GM21367 (cell line): ENCODE data around the gene POU5F2.

ENCODE experiments used
- ATAC-seq: cut with Tn5 transposase; IDR thresholded peaks from one replicate; pipeline ENCODE4 v1.9.1; 2021; ENCODE audit not compliant: unreplicated experiment

POU5F2 gene, protein sequence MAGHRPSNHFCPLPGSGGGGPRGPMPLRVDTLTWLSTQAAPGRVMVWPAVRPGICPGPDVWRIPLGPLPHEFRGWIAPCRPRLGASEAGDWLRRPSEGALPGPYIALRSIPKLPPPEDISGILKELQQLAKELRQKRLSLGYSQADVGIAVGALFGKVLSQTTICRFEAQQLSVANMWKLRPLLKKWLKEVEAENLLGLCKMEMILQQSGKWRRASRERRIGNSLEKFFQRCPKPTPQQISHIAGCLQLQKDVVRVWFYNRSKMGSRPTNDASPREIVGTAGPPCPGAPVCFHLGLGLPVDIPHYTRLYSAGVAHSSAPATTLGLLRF

DNA sequence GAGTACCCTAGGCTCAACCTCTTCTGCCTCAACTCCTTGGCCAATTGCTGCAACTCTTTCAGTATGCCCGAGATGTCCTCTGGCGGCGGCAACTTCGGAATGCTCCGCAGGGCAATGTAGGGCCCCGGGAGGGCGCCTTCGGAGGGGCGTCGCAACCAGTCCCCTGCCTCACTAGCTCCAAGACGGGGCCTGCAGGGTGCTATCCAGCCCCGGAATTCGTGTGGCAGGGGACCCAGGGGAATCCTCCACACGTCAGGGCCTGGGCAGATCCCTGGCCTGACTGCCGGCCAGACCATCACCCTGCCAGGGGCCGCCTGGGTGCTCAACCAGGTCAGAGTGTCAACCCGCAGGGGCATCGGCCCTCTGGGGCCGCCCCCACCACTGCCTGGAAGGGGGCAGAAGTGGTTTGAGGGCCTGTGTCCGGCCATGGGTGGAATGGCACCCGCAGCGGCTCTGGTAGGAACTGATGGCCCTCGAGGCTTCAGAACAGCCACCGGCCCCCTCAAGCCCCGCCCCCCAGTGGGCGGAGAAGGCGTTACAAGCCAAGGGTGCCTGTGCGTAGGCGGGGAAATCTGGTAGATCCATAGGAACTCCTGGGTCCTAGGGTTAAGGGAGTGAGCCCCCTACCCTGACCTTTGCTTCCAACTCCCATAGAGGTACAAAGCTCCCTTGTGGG lies at the start of gene POU5F2:
TSS of gene POU5F2 (minus strand) at position 465 of the 676 bp plus-strand sequence. CDS start at position 428, 37 bp downstream.
- ATAC-seq = no peak

DNA sequence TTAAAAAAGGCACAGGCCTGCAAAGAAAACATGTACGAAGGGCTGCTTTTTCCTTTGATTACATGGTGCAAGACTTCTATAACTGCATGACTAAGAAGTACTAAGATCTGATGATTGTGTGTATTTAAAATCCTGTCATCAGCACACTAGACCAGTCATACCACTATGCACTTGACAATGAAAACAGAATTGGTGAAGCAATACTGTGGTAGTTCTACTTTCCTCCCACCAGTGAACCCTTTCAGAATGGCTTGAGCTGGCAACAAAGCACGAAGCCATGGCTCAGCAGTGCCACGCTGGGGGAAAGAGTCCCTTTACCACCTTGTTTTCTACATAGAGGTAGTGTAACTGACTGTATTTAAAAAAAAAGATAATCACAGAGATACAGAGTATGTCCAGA lies 49.0 kb upstream of the POU5F2 start:
- no peak for ATAC-seq

DNA sequence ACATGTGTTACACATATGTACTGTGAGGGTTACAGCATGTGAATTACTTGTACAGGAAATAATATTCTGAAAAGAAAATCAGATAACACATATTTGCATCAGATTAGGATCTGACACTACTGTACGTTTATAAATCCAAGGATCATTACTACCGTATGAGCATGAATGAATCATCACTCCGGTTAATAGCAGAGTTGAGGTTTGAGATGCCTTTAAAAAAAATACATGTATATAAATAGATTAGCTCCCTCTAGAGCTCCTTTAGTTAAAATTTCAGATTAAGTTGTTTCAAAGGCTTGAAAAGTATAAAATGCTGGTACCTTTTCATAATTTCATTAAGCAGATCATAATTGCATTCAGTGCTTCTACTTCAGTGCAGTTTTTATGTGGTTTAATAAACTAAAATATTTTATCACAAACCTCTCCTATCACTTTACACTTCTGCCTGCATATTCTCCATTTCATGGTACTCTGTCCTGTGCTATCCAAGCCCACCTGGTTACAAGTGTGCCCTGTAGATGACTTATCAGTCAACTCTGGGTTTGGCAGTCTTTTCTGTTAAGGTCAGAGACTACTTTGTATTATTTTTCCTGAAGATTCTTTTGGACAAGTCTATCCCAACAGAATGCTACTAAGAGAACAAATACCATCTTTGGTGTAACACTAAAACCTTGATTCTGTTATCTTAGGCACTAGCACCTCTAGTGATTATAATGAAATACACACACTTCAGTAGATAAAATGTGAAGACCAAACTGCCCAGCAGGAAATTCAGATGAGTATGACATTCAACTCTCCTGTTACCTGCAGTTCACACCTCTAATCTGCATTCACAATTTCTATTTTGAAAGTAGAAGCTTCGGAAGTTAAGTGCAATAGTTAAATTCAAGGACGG lies 48.0 kb upstream of the POU5F2 start:
- ATAC-seq = no peak

DNA sequence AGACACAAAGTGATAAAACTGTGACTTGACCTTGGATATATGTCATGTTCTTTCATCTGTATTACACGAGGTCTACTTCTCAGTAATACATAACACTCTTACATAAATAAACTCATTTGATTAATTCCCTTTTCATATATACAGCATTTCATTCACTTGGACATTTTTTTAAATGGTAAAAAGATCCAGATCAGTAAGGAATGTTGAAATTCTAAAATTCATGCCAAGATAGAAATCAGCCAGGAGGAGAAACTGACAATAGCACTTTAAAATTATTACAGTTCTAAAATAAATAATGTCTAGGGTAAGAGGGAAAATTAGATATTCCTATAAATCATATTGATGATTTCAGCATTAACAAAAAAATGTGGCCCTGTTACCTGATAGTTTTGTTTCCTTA lies 46.2 kb upstream of the POU5F2 start:
- ATAC-seq = no peak

DNA sequence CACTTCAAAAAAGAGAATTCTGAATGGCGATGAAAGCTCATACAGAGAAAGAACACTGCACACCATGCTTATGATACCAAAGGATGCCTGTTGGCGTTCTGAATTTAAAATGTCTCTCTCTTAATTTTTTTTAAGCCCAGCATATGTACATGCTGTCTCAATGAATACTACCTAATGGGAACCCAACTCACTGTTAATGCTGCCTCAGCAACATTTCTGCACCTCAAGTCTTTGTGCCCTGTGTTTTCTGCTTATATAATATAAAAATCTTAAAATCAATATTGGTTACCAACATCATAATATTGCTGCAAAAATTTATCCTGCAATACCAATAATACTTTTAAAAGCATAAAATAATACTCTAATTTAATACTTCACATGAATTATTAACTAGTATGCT lies 44.1 kb upstream of the POU5F2 start:
- no peak for ATAC-seq

DNA sequence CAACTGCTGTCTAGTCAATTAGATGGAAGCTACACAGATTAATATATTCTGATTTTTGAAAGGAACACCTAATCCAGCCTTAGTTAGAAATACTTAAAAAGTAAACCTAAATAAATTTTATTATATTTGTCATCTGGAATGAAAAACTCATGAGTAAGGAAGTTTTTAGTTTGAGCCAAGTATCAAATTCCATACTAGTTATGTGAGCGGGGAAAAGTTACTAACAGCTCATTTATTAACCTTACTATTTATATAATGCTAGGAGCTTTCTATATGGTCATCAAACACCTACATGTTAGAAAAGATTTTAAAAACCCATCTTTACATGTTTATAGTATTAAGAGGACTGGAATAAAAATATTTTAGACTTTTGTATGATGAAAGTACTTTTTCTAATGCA lies 41.6 kb upstream of the POU5F2 start:
- ATAC-seq = no peak

DNA sequence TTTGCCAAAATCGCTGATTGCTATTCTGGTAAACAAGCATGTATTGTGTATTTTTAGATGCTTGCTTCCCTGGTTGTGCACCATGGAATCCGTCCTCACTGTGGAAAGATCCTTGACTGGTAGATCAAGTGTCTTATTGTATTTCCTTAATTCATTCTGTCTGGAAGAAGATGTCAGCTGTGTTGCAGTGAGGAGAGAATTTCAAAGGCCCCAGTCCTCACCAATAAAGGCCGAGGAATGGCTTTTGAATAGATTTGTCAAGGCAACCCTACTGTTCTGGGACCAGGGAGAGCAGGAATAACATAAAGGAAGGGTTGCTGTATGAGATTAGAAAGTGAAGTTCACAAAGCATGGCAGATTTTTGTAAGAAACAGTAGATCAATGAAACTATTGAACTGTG lies 36.2 kb upstream of the POU5F2 start:
- no peak for ATAC-seq

DNA sequence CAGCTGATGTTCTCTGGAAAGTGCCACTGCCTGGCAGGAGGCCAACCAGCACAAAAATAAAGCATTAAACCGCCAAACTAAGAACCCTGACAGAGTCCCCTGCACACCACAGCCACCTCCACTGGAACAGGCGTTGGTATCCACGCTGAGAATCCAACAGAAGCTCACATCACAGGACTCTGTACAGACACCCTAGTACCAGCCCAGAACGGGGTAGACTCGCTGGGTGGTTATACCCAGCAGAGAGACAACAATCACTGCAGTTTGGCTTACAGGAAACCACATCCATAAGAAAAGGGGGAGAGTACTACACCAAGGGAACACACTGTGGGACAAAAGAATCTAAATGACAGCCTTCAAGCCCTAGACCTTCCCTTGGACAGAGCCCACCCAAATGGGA lies 15.0 kb upstream of the POU5F2 start:
- no peak for ATAC-seq

DNA sequence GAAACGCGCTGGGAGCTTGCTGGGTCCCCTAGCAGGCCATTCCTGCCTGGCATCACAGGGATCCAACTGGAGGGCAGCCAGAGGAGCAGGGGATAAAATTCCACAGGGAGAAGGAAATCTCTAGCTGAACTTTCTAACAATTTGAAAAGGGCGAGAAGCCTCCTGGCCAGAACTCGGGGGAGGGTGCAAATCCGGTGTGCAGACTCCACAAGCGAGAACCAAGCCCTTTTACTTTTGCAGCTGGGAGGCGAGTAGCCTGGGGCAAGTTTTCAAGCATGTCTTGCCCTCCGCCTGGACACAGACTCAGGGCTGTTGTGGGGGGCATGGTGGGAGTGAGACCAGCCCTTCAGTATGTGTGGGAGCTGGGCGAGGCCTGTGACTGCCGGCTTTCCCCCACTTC lies 14.3 kb upstream of the POU5F2 start:
- no peak for ATAC-seq

DNA sequence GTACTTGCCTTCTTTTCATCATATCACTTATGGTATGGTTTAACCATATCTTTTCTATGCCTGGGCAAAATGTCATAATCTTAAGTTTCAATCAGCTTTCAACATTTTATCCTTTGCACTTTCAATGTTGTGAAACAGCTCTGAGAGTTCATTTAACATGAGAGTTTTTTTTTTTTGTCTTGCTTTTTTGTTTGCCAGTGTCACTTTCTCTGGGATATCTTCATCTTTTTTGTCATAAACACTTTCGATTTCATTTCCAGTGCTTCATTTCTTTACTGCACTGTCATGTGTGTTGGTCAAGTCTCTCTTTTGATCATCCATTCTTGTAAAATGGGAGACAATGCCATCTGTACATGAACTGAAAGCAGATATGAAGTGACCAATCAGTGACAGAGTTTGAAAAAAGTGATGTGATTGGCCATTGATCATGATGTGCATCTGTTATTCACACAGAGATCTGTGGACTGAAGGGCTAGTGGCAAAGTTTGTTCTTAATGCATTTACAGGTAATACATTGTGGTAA lies 7.5 kb upstream of the POU5F2 start:
- no peak for ATAC-seq

DNA sequence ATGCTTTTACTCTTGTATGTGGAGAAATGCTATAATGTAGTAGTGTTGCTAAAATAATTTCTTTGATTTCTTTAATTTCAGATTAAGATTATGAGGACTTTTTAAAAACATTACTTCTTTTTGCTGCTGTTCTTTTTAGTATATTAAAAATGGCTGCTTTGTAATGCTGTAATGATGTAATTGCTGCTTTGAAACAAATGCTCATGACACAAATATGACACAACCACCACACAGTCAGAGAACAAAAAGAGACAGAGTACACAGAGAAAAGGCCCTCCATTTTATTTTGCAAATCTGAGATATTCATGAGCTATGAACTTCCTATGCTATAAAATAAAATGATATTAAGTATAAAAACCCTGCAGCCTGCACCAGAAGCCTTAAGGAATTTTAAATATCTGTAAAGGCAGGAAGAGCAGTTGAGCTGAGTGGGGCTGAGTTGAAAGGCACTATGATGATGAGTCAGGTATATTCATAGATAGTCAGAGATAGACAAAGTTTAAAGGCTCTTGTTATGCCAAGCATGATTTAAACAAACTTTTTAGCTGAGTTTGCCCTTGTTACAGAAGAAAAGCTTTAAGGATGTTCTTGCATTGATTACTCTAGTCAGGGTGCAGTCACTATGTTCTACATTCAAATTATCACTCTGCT lies 5.1 kb upstream of the POU5F2 start:
- ATAC-seq = no peak

DNA sequence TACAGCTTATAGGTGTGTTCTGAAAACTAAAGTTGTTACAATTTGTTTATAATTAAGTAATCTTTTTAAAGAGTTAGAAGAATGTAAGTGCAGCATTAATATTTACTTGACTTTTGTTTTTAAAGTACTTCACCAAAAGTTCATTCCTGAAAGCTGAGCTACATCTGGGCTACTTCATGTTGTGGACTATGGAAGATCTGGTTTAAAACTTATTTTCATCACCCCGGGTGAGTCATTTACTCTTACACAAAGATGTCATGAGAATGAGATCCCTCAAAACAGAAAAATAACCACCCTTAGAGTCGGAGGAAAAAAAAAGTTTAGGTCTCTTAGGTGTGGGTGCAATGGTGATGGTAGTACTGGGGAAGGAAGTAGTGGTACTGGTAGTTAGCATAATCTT lies 5.1 kb downstream of the POU5F2 start:
- no peak for ATAC-seq

DNA sequence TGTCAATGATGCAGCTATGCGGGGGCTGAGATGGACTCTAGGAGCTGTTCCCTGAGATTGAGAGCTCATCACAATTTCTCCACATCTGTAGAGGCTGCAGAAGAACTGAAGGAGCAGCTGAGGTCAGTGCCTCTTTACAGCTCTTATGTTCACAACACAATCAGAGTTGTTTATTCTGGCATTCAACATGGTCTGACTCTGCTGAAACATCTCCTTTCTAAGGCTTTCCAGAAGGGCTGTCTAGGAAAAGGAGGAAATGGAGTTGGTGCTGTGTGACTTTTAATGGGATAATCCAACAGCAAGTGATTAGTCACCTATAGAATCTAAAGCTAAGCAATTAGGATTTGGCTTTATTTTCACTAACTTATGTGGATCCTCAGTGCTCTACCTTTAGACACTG lies 6.0 kb downstream of the POU5F2 start:
- no peak for ATAC-seq

DNA sequence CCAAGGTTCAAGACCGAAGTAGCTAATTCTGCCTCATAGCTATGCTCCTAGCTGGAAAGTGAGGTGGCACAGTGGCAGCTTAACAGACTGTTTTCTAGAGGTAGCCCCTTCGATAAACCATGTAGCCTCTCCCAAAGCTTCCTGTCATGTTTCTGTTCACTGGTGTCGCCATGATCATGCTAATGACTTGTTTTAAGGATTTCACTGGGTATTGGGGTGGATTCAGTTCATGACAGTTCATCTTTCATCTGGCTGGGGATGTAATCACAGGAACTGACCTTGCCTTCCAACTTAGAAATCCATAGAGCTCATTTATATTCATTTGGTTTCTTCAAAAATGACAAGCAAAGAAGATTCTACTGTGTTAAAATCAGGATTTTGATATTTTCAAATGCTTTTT lies 9.4 kb downstream of the POU5F2 start:
- no peak for ATAC-seq

DNA sequence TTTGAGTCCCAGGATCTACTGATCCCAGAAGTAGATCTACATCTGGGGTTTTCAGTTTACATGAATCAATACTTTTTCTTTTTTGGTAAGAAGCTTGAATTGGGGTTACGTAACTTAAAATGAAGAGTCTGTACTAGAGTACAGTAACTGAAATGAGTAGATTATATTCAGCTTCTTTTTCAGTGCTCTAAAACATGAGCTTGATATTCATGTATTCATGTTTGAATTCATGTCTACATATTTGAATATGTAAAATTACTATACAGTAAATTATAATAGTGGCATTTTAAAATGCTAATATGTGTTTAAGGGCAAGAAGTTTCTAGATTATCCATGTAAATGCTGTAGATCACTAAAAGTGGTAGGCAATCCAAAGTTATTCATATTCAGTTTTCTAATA lies 14.8 kb downstream of the POU5F2 start:
- no peak for ATAC-seq

DNA sequence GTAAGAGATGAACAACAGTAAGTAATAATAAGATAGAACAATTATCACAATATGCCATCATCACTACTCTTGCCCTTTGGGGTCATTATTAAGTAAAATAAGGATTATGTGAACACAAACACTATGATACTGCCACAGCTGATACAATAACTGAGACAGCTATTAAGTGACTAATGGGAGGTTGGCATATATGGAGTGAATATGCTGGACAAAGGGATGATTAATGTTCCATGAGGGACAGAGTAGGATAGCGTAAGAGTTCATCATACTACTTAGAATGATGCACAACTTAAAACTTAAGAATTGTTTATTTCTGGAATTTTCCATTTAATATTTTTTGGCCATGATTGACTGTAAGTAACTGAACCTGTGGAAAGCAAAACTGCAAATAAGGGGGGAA lies 16.6 kb downstream of the POU5F2 start:
- ATAC-seq = no peak

DNA sequence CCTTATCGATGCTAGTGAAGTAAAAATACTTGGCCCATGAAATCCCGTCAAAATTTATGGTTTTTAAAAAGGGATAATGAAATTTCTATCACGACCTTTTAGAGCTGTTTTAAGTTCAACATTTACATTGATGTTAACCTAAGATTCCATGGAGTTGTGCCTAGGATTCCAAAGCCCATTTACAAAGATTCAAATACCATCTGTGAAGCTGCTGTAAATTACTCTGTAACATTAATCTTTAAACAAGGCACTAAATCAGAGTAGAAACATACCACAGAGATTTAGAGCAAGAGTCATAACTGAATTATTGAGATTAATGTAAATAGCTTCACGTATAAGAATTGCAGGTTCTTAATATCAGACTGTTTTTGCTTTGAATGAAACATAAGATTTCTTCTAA lies 17.7 kb downstream of the POU5F2 start:
- ATAC-seq = no peak

DNA sequence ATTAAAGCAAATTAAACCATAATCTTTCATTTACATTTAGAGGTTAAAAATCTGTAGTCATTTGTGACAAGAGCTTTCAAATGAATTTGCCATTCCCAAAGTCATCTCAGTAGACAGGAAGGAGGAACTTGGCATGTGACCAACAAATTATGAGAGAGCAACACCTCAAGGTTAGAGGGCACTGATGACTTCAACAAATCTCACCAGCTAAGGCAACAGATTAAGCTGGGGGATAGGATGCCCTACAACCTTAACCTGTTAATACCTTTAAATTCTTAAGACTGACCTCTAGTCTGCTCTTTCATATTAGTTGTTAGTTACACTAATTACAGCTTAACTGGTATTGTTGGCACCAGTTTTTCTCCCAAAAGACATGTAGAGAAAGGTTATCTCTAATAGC lies 18.4 kb downstream of the POU5F2 start:
- ATAC-seq = no peak

DNA sequence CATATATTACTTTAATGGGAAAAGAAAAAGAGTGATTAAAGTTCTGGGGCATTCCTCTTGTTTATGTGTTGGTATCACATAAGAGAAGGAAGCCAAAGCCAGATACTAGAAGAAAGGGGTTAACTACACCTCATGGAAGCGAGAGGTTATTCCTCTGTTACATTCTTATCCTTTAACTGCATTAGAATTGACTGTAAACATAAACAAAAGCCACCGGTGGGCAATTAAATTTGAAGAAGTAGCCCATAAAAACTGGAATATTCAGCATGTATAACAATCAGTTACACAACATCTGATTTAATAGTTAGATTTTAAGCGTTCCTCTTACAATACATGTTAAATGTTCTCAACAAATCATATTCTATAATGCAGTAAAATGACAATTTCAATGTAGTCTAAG lies 18.8 kb downstream of the POU5F2 start:
- no peak for ATAC-seq

DNA sequence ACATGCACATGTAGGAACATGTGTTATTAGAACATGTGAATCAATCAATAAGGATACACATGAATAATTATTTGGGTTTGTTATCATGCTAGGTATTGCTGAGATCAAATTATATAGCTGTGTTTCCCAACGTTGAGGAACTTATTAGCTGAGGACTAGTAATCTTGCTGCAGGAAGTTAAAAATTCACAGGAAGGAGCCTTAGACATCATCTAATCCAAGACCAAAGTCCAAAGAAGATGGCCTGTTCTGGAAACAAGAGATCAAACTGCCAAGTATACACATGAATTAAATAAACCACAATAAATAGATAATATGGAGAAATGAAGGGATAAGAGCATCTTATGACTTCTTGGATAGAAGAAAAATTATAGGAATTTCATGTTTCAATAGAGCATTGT lies 19.9 kb downstream of the POU5F2 start:
- ATAC-seq = no peak

DNA sequence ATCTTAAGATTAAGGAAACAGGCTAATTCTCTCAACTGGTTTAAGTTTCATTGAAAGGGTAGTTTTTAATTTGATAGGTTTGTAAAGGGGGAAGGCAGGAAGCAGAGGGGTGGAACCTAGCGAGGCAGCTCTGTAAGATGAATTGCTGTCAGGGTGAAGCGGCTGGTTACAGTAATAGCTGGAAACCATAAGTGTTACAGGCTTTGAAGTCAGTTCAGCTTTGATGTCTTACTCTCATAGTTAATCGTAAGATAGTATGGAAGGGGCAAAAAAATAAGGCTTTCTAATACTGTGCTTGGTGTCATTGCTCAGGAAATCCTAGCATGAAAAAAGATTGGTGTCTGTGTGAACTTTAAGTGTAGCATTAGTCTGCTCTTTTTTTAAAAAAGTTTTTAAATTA lies 20.3 kb downstream of the POU5F2 start:
- no peak for ATAC-seq
